HG02763 (cell line): ENCODE data around the gene IQSEC1.

ENCODE experiments used
- ATAC-seq: cut with Tn5 transposase; IDR thresholded peaks from one replicate; pipeline ENCODE4 v1.9.1; 2021; ENCODE audit warnings: mild to moderate bottlenecking, moderate library complexity; ENCODE audit not compliant: unreplicated experiment

Gene IQSEC1

GRCh38 chr3:12916159-12916558 is 157.1 kb downstream of the IQSEC1 start:
- ATAC-seq: peak; percentile 55

GRCh38 chr3:12914088-12914487 is 159.1 kb downstream of the IQSEC1 start:
- no peak for ATAC-seq

GRCh38 chr3:12911881-12912415 is 161.3 kb downstream of the IQSEC1 start:
- no peak for ATAC-seq

DNA sequence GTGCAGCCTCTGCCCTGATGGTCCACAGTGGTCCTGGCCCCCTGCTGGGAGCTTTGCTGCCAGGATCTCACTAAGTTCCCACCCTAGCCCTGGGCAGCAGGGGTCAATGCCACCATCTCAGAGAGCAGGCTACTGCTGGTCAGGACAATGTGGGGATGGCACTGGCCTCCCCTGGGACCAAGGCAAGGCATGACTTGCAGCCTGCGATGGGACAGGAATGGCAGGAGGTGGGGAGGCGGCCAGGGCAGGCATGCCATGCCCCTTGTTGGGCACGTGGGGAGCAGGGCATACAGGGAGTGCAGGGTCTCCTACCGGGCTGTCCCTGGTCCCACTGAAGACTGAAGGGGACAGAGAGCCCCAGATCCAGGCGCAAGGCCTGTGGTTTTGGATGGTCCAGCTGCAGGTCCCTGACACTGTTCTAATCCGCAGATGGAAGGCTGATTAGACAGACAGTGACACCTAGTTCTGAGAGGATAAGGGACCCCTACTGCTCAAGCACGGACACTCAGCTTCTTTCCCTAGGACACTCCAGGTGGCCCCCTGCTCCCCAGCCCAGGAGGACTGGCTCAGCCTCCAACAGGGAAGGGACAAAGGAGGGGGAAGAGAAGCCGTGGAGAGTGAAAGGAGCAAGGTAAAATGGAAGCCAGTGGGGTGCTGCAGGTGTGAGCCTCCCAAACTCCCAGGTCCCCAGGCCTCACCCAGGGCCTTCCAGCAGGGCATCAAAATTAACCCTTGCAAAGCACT is 162.7 kb downstream of the IQSEC1 start:
- no peak for ATAC-seq

- ATAC-seq: no peak
Observed at GRCh38 chr3:12909710-12910109, 163.5 kb downstream of the IQSEC1 start.

DNA sequence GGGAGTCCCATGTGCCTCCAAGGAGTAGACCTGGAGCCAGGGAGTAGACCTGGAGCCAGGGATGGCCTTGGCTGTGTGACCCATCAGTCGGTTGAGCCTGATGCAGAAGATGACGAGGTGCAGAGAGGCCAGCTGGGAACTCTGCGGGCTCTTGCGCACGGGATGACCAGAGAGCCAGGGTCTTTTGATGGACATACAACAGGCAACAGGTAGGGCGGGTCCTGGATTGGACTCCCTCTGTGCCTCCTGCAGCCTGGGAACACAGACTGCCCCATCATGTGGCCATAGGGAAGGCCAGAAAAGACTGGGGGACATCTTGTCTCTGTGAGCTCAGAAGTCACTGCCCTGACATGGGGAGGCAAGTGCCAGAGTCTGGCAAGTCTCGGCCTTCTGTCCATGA is 164.4 kb downstream of the IQSEC1 start:
- no peak for ATAC-seq

DNA sequence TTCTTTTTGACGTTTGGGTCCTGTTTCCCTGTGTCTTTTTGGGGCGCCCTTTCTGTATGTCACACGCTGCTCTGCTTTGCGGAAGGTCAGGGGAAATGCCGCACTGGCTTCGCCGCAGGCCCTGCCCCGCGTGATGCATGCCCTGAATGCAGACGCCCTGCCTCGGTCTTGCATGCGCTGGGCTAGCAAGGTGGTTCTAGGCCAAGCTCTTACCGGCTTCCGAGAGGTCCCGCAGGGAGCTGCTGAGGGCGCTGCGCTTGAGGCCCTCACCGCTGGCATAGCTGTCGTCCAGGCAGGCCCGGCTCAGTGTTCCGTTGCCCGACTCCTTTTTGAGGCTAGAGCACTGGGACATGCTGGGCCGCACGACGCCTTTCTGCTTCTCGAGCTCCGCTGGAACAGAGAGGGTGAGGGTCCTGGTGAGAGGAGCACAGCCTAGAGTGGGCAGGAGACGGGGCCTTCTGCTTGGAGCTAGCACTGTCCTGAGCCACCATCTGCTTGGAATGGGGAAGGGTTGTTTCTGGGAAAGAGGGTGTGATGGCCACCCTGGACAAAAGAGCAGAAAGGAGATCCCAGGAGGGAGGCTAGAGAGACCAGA is 165.0 kb downstream of the IQSEC1 start:
- no peak for ATAC-seq

GRCh38 chr3:12907729-12908128 is 165.5 kb downstream of the IQSEC1 start:
- ATAC-seq: no peak

DNA sequence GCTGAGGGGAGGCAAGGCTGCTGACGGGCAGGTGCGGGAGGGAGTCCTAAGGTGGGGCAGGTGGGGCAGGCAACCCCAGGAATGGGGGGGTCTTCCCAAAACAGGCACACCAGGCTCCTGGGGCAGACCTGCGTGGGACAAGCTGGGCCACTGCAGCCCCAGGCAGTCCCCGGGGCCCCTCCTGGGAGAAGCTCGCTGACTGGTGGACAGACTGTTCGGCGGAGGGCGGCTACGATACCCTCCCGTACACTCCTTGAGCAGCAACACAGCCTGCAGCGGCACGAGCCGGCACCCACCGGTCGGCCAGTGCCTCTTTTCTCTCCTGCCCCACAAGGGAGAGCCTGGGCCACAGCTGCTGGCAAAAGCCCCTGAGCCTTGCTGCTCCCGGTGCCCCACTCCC is 165.9 kb downstream of the IQSEC1 start:
- no peak for ATAC-seq

DNA sequence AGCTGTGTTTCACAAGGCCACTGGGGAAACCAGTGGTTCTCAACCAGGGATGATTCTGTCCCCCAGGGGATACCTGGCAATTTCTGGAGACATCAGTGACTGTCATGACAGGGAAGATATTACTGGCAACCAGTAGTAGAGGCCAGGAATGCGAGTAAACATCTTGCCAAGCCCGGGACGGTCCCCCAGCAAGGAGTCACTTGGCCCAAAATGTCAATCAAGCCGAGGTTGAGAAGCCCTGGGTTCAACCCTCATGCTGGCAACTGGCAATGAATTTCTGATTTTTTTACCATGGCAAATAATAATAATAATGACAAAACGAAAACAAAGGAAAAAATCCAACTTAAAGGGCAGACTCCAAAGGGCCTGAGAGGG is 166.3 kb downstream of the IQSEC1 start:
- ATAC-seq: no peak

DNA sequence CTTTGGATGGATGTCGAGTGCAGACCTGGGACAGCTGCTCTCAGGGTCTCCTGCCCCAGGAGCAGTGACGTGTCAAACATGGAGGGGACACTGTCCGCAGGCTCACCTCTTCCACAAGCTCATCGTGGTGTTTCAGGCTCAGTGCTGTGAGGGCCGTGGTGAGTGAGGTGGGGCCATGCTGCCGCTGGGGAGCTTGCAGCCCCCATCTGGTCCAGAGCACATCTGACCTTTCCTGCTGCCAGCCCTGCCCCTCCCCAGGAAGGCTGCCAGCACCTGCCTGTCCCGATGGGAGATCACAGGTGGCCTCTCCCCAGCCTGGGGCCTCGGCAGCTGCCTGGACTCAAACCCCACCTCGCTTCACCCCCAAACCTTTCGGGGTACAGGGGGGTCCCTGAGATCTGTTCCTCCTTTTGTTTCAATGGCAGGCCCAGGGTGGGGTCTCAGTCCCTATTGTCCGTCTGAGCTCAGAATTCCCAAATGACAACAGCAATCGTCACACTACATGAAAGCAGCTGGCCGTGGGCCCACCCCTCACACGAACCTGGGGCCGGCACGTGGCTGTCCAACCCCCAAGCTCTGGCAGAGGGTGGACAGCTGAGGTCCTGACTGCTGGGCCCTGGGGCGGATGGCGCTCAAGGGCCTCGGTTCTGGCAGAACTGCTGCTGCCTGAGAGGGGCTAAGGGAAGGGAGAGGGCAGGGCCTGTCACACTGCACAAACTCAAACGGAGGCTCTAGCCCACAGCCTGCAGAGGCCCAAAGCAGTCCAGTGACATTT is 166.9 kb downstream of the IQSEC1 start:
- ATAC-seq: no peak

GRCh38 chr3:12905316-12906071 is 167.7 kb downstream of the IQSEC1 start:
- ATAC-seq: no peak

- ATAC-seq: no peak
Observed at GRCh38 chr3:12904951-12905315, 168.3 kb downstream of the IQSEC1 start.

DNA sequence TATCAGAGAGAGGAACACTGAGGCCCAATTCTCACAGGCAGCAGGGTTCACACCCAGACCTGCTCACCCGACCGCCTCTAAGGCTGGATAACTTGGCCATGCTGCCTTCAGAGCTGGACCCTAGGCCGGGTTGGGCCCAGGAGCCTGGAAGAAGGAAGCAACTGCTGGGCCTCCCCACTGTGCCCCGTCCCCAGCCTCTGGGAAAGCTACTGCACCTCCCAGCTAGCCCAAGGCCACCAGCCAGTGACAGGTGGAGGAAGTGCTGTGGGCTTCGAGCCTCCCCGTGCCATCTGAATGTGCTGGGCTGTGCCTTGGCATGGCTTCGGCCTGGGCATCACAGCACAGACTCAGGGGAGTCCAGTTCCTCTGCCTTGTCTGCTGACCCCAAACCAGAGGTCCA is 169.3 kb downstream of the IQSEC1 start:
- no peak for ATAC-seq

DNA sequence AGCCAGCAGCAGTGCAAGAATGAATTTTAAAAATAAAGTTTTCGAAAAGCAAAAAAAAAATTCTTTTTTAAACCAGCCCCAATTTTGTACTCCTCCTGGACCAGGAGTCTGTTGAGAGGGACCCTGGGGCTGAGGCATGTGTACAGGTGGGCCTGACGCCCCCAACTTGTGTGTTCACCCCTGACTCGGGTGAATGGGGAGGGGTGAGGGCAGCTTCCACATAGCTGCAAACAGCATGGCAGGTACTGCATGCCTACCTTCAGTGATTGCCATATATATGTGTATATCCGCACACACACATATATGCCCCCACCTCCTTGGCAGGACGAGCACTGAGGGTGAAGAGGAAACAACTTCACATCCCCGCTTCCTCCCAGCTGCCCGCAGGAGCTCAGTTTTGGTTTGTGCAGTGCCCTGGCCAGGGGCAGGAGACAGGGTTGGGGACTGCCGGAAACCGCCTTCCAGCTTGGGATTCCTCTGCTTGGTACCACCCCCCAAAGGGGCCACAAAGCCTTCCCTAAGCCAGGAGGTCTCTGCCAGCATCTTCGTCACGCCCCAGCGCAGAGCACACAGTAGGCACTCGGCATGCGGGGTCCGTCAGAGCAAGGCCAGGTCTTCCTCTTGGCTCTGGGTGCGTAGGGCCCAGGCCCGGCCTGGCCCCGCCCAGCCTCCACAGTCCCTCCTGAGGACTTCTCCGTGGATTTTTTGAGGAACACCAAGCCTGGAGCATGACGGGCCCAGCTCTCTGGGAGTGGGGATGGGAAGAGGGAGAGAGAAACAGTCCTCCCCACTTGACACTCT is 170.0 kb downstream of the IQSEC1 start:
- no peak for ATAC-seq

- no peak for ATAC-seq
Observed at GRCh38 chr3:12902181-12902999, 170.8 kb downstream of the IQSEC1 start.

DNA sequence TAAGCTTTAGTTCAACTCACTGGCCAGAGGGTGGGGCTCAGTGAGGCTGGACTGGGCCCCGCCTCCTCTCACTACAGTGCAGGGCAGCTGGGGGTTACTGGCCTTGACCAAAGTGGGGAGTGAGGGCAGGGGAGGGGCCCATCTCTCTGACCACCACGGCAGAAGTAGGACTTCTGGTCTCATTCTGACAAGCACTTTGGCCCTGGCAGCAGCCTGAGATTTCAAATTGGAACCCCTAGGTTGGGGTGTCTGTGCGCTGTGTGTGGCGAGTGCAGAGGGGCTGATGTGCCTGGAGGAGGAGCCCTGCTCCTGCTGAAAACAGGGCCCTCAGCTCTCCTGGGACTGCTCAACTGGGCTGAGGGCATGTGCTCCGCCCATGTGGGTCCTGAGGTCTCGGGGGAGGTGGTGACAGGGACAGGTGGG is 171.6 kb downstream of the IQSEC1 start:
- no peak for ATAC-seq

GRCh38 chr3:12900885-12901411 is 172.3 kb downstream of the IQSEC1 start:
- no peak for ATAC-seq
